Skin epidermis (tissue), 12 donors: ENCODE data around the gene EIF4ENIF1.
A peak's percentile ranks its signal among the peaks of the same experiment; 100 is the strongest.
"Not testable (repeated sequence)": the region's sequence is repeated elsewhere in the genome, so short reads cannot be mapped to it uniquely, and the experiment has no call there.

Source experiments
- H3K27ac ChIP-seq, 21 experiments: fragments of 200-600 bp; sonication (generic) in 11 of 21; one replicate each; pipeline ENCODE4 v1.5.0; 2020; ENCODE audit warnings: mild to moderate bottlenecking in 3 of 21, inconsistent platforms in 2 of 21, moderate library complexity in 2 of 21
- H3K4me3 ChIP-seq, 7 experiments: fragments of 200-600 bp; sonication (generic) in 2 of 7; one replicate each; pipeline ENCODE4 v1.5.0; 2020; ENCODE audit warnings: inconsistent platforms in 2 of 7, mild to moderate bottlenecking in 2 of 7, moderate library complexity in 1 of 7

Gene EIF4ENIF1

GRCh38 chr22:31495343-31495742 lies 5.7 kb upstream of the EIF4ENIF1 start:
- H3K27ac ChIP-seq: peak overlapping the region in 17 of 21 experiments; percentile 48 to 89 (median 80)
- peak overlapping the region in 6 of 7 experiments; percentile 63 to 84 (median 75) for H3K4me3 ChIP-seq

- peak overlapping the region in 3 of 21 experiments; percentile 4 to 36 (median 10) for H3K27ac ChIP-seq
Measured at GRCh38 chr22:31493355-31493754, 3.7 kb upstream of the EIF4ENIF1 start.

GRCh38 chr22:31492151-31492550 lies 2.5 kb upstream of the EIF4ENIF1 start:
- H3K4me3 ChIP-seq: no peak overlapping the region
- peak overlapping the region in 9 of 21 experiments; percentile 4 to 100 (median 92) for H3K27ac ChIP-seq

More at GRCh38 chr22:31493355-31493754, 3.7 kb upstream of the EIF4ENIF1 start:
- not testable (repeated sequence) for H3K4me3 ChIP-seq

GRCh38 chr22:31491218-31491962 lies 1.7 kb upstream of the EIF4ENIF1 start:
- H3K27ac ChIP-seq: peak overlapping the region in 19 of 21 experiments; percentile 4 to 100 (median 98)
- peak overlapping the region in 2 of 7 experiments; percentile 80 to 81 for H3K4me3 ChIP-seq

GRCh38 chr22:31490496-31490925 lies 869 bp upstream of the EIF4ENIF1 start:
- H3K27ac ChIP-seq: peak overlapping the region; percentile 75 to 100 (median 98)
- H3K4me3 ChIP-seq: peak overlapping the region; percentile 62 to 89 (median 70)

- Histone ChIP-seq H3K4me3 (peak overlapping the region; percentile 62 to 89 (median 70)), H3K27ac (peak overlapping the region; percentile 75 to 100 (median 98))
Measured at GRCh38 chr22:31488988-31489617, 539 bp downstream of the EIF4ENIF1 start.

- peak overlapping the region in 16 of 21 experiments; percentile 92 to 100 (median 99) for H3K27ac ChIP-seq
- peak overlapping the region; percentile 62 to 89 (median 70) for H3K4me3 ChIP-seq
Measured at GRCh38 chr22:31488346-31488883, 1.2 kb downstream of the EIF4ENIF1 start.

GRCh38 chr22:31486951-31487350 lies 2.7 kb downstream of the EIF4ENIF1 start:
- Histone ChIP-seq H3K27ac (no peak overlapping the region), H3K4me3 (no peak overlapping the region)

- not testable (repeated sequence) for H3K4me3 ChIP-seq, H3K27ac ChIP-seq
Measured at GRCh38 chr22:31486369-31486768, 3.3 kb downstream of the EIF4ENIF1 start.

GRCh38 chr22:31482470-31482869 lies 7.2 kb downstream of the EIF4ENIF1 start:
- H3K4me3 ChIP-seq, H3K27ac ChIP-seq: not testable (repeated sequence)

- H3K27ac ChIP-seq: no peak overlapping the region
Measured at GRCh38 chr22:31481129-31481528, 8.5 kb downstream of the EIF4ENIF1 start.

GRCh38 chr22:31477329-31477728 lies 12.3 kb downstream of the EIF4ENIF1 start:
- Histone ChIP-seq H3K4me3 (no peak overlapping the region), H3K27ac (no peak overlapping the region)

More at GRCh38 chr22:31481129-31481528, 8.5 kb downstream of the EIF4ENIF1 start:
- no peak overlapping the region for H3K4me3 ChIP-seq

- no peak overlapping the region for H3K27ac ChIP-seq
- H3K4me3 ChIP-seq: no peak overlapping the region
Measured at GRCh38 chr22:31475800-31476199, 13.8 kb downstream of the EIF4ENIF1 start.

GRCh38 chr22:31474743-31475142 lies 14.9 kb downstream of the EIF4ENIF1 start:
- H3K4me3 ChIP-seq: no peak overlapping the region
- H3K27ac ChIP-seq: no peak overlapping the region

GRCh38 chr22:31465307-31465706 lies 24.3 kb downstream of the EIF4ENIF1 start:
- Histone ChIP-seq H3K27ac (no peak overlapping the region), H3K4me3 (no peak overlapping the region)

- H3K4me3 ChIP-seq: no peak overlapping the region
Measured at GRCh38 chr22:31461699-31462098, 27.9 kb downstream of the EIF4ENIF1 start.

GRCh38 chr22:31451709-31452571 lies 37.7 kb downstream of the EIF4ENIF1 start:
- Histone ChIP-seq H3K27ac (no peak overlapping the region), H3K4me3 (no peak overlapping the region)

More at GRCh38 chr22:31461699-31462098, 27.9 kb downstream of the EIF4ENIF1 start:
- no peak overlapping the region for H3K27ac ChIP-seq

- Histone ChIP-seq H3K4me3 (no peak overlapping the region), H3K27ac (no peak overlapping the region)
Measured at GRCh38 chr22:31449506-31449905, 40.1 kb downstream of the EIF4ENIF1 start.

- H3K27ac ChIP-seq: no peak overlapping the region
- no peak overlapping the region for H3K4me3 ChIP-seq
Measured at GRCh38 chr22:31448382-31448781, 41.3 kb downstream of the EIF4ENIF1 start.

- Histone ChIP-seq H3K4me3 (no peak overlapping the region), H3K27ac (no peak overlapping the region)
Measured at GRCh38 chr22:31447337-31447736, 42.3 kb downstream of the EIF4ENIF1 start.
